ENCODE measurements around the gene EMC10.

- no peak for TF ChIP-seq CTCF (IDR thresholded peaks at IDR 0.05; ENCODE audit: poor library complexity)
- TF ChIP-seq EZH2 (IDR thresholded peaks at IDR 0.05; ENCODE audit: borderline replicate concordance), result no peak
Observed at GRCh38 chr19:50501186-50501567, 24.9 kb downstream of the EMC10 start.
